ENCODE measurements around the gene BOC. TPM values are rescaled to one million over a fixed set of nuclear protein-coding genes. Genes with fewer than 3 reads are reported as not detected.

BOC gene
- total and polyA plus RNA-seq, 8 donors = 5.2 to 51.3 (median 23.7) TPM

DNA sequence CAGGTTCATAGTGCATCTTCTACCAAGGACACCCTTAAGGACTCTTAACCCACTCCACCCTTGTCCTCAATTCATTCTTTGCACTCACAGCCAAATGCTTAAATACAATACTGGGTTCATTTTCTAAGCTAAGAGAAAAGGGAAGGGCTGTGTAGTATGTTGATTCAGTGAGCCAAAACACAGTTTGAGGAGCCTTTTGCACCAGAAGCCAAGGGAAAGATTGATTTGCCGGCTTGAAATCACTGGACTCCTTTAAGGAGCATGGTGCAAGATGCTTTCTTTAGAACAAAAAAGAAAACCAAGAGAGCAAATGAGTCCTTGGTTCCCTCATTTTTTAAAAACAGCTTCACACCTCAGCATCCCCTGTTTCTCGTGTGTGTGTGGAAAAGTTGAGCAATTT is 47.8 kb downstream of the BOC start:
- H3K4me1 ChIP-seq = peaks cover 0 to 71% (median 19%) of the 10 kb centered on the region in 4 donors
- peaks cover 0 to 6% (median 2%) of the 10 kb centered on the region in 4 donors for H3K36me3 ChIP-seq

DNA sequence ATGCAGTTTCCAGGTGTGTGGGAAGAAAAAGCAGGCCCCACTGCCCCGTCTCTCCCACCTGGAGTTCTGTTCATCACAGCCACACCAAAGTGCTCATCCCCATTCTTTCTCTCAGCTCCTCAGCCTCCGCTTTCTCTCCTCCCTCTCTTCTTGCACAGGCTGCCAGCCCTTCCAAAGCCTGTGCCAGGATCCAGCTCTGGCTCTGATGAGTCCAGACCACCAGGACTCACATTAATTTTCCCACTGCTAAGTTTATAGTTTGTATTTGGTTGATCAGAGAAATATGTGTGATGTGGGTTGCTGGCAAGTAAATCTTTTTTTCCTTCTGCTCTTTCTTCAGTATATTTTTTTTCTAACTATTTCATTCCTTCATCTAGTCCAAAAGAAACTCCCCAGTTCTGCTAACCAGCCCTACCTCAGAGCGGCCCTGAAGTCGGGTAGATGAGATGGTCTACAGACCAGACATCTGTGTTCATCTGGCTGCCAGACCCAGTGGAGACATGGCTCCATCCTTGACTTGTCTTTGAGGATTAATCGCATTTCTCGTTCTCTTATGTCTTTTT is 49.8 kb downstream of the BOC start:
- WGBS, 5 donors = 60 to 93% (median 76%) methylated on average over 6 of the region's 6 CpGs
- DNase-seq = peak in 1 of 2 donors; percentile 78
- TF ChIP-seq POLR2A (IDR thresholded peaks at IDR 0.05) (no peak), POLR2AphosphoS5 (IDR thresholded peaks at IDR 0.05) (no peak), CTCF (IDR thresholded peaks at IDR 0.05) (no peak)
- Histone ChIP-seq H3K9me3 (no peaks in the 10 kb centered on the region), H3K36me3 (peaks cover 0 to 6% (median 2%) of the 10 kb centered on the region in 4 donors), H3K27me3 (no peaks in the 10 kb centered on the region), H3K4me3 (no peak overlapping the region), H3K4me1 (peaks cover 0 to 81% (median 22%) of the 10 kb centered on the region in 4 donors), H3K27ac (peak overlapping the region in 4 of 5 donors; percentile 7 to 54 (median 47))
- intact Hi-C loops (cut with DNase I; ENCODE audit: low total_unique reads) = no loop called here

More for the DNA sequence above, 47.8 kb downstream of the BOC start:
- peak overlapping the region in 2 of 5 donors; percentile 22 to 48 for H3K27ac ChIP-seq
- H3K27me3 ChIP-seq = no peaks in the 10 kb centered on the region
- intact Hi-C loops (cut with DNase I; ENCODE audit: low total_unique reads) = no loop called here
- H3K9me3 ChIP-seq = no peaks in the 10 kb centered on the region
- TF ChIP-seq CTCF (IDR thresholded peaks at IDR 0.05) (no peak), POLR2A (IDR thresholded peaks at IDR 0.05) (no peak), POLR2AphosphoS5 (IDR thresholded peaks at IDR 0.05) (no peak), EP300 (IDR thresholded peaks at IDR 0.05) (no peak)
- no peak overlapping the region for H3K4me3 ChIP-seq
- 59 to 85% (median 77%) methylated on average over 2 of the region's 2 CpGs for WGBS, 5 donors
- DNase-seq = no peak

- Histone ChIP-seq H3K4me3 (no peak overlapping the region), H3K9me3 (no peaks in the 10 kb centered on the region), H3K36me3 (peaks cover 0 to 5% (median 0%) of the 10 kb centered on the region in 4 donors), H3K27ac (peak overlapping the region in 4 of 5 donors; percentile 35 to 54 (median 47)), H3K27me3 (no peaks in the 10 kb centered on the region), H3K4me1 (peaks cover 0 to 83% (median 22%) of the 10 kb centered on the region in 4 donors)
- intact Hi-C loops (cut with DNase I; ENCODE audit: low total_unique reads) = no loop called here
- WGBS, 5 donors = 29 to 46% (median 44%) methylated on average over 1 of the region's 1 CpG
- TF ChIP-seq POLR2A (IDR thresholded peaks at IDR 0.05) (no peak), POLR2AphosphoS5 (IDR thresholded peaks at IDR 0.05) (peak in 1 of 3 donors; percentile 7)
- DNase-seq = peak in 1 of 2 donors; percentile 66
Observed at GRCh38 chr3:113261626-113262303, 50.4 kb downstream of the BOC start.

DNA sequence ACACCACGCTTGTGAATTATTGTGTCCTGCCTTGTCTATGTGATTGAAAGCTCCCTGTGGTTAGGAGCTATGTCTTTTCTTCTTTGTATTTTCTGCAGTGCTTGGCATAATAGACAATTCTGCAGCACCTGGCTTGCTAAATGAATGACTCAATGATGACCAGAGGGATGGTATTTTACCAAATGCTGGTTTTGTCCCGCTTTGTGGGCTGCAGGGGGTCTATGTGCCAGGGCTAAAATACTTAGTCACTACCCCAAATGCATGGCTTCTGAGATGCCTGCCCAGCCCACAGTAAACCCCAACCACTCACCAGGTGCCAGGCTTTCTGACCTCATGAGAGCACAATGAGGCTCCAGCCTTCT is 50.9 kb downstream of the BOC start:
- no peak overlapping the region for H3K4me3 ChIP-seq
- no peak for DNase-seq
- no peaks in the 10 kb centered on the region for H3K36me3 ChIP-seq
- 61 to 72% (median 63%) methylated on average over 2 of the region's 2 CpGs for WGBS, 5 donors
- no peaks in the 10 kb centered on the region for H3K27me3 ChIP-seq
- no peaks in the 10 kb centered on the region for H3K9me3 ChIP-seq
- H3K27ac ChIP-seq = no peak overlapping the region
- H3K4me1 ChIP-seq = peaks cover 0 to 88% (median 22%) of the 10 kb centered on the region in 4 donors
- TF ChIP-seq CTCF (IDR thresholded peaks at IDR 0.05) (no peak), EP300 (IDR thresholded peaks at IDR 0.05) (no peak), POLR2A (IDR thresholded peaks at IDR 0.05) (no peak), POLR2AphosphoS5 (IDR thresholded peaks at IDR 0.05) (no peak)
- intact Hi-C loops (cut with DNase I; ENCODE audit: low total_unique reads) = no loop called here

DNA sequence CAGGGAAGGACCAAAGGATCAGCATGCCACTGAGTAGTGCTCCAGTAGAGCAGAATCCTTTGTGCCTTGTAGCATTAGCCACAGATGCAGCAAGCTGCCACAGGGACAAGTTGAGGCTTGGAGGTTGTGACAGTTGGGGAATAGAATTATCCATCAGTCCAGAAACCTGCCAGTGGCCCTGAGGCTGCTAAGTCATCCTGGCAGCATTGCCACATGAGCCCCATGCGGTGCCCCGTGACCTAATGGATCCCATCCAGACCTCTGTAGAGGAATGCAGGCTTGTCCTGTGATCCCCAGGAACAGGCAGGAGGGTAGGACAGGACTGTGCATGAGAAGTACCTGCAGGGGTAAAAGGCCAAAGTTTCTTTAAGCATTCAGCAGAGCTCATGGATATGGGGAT is 51.7 kb downstream of the BOC start:
- H3K27ac ChIP-seq = peak overlapping the region in 1 of 5 donors; percentile 47
- no peaks in the 10 kb centered on the region for H3K36me3 ChIP-seq
- H3K27me3 ChIP-seq = no peaks in the 10 kb centered on the region
- no peak for DNase-seq
- H3K4me1 ChIP-seq = peaks cover 0 to 90% (median 22%) of the 10 kb centered on the region in 4 donors
- no peak overlapping the region for H3K4me3 ChIP-seq
- WGBS, 5 donors = 95 to 100% (median 99%) methylated on average over 2 of the region's 2 CpGs; no CpG with 5 or more reads in 1 of the 5 donors
- intact Hi-C loops (cut with DNase I; ENCODE audit: low total_unique reads) = no loop called here
- TF ChIP-seq POLR2AphosphoS5 (IDR thresholded peaks at IDR 0.05) (no peak), EP300 (IDR thresholded peaks at IDR 0.05) (no peak), CTCF (IDR thresholded peaks at IDR 0.05) (no peak), POLR2A (IDR thresholded peaks at IDR 0.05) (no peak)
- H3K9me3 ChIP-seq = no peaks in the 10 kb centered on the region
